Astrocyte of the cerebellum (primary cell): ENCODE measurements around the gene PCDH9.

Experiments used
- DNase-seq: peaks from one replicate; pipeline ENCODE4 v3.0.0-alpha.2; 2011; ENCODE audit warnings: low read depth
- H3K4me3 ChIP-seq: 2 replicates; pipeline ENCODE4 v1.5.1; 2011; ENCODE audit warnings: mild to moderate bottlenecking, low read depth, low read length, moderate library complexity
- in situ Hi-C: cut with HindIII; loops from 2 replicates; pipeline ENCODE4 v1.10.0; 2017; ENCODE audit warnings: low sequenced_read_pairs
- TF ChIP-seq, protein P1 (sequence below): IDR thresholded peaks from 2 replicates; pipeline ENCODE4 v1.5.1; 2012; ENCODE audit warnings: low read length, low read depth, moderate library complexity, mild to moderate bottlenecking; ENCODE audit errors: missing control alignments

PCDH9 gene

DNA sequence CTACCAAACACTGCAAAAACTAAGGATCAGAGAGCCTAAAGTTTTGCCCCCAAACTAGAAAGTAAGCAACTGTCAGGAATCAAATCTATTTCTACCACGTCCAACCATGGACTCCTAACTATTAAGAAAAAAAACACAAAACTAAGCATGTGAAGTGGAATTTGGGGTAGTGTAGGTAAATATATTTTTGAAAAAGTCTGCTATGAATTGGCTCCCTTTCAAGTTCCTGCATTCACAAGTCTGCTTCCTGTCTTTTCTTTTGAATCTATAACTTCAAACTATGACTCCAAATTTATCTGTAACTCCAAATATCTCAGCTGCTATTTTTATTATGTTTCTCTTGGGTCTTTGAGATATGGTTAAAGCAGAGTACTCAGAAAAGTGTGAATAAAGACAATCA is 47.0 kb downstream of the PCDH9 start:
- DNase-seq: no peak
- H3K4me3 ChIP-seq: no peak overlapping the region
- in situ Hi-C loops: no loop called here
- TF ChIP-seq, protein P1, sequence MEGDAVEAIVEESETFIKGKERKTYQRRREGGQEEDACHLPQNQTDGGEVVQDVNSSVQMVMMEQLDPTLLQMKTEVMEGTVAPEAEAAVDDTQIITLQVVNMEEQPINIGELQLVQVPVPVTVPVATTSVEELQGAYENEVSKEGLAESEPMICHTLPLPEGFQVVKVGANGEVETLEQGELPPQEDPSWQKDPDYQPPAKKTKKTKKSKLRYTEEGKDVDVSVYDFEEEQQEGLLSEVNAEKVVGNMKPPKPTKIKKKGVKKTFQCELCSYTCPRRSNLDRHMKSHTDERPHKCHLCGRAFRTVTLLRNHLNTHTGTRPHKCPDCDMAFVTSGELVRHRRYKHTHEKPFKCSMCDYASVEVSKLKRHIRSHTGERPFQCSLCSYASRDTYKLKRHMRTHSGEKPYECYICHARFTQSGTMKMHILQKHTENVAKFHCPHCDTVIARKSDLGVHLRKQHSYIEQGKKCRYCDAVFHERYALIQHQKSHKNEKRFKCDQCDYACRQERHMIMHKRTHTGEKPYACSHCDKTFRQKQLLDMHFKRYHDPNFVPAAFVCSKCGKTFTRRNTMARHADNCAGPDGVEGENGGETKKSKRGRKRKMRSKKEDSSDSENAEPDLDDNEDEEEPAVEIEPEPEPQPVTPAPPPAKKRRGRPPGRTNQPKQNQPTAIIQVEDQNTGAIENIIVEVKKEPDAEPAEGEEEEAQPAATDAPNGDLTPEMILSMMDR: no peak

DNA sequence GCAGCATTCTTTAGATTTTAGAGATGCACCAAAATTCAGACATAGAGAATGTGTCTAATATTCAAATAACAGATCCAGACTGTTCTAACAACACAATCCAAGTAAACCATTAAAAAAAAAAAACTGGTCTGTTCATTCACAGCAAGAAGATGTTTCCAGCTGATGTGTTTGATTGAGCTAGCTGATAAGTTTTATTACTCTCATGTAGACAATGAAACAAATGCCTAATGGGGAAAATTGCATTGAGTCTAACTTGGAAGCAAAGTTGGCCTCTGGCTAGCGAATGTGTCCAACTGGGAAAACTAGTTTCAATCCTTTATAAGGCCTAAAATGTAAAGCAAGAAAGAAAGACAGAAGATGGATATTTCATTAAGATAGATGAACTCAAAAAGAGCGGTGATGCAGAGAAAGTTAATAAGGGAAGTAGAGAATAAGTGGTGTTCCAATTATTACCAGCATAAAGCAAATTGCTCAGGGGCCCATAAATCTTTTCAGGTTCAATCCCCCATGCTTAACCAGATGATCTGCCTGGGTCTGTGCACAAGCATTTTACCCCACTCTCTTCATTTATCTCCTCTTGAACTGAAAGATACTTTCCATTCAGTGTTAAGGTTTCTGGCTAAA is 54.2 kb downstream of the PCDH9 start:
- TF ChIP-seq, protein P1: no peak
- DNase-seq: no peak
- in situ Hi-C loops: no loop called here
- no peak overlapping the region for H3K4me3 ChIP-seq

DNA sequence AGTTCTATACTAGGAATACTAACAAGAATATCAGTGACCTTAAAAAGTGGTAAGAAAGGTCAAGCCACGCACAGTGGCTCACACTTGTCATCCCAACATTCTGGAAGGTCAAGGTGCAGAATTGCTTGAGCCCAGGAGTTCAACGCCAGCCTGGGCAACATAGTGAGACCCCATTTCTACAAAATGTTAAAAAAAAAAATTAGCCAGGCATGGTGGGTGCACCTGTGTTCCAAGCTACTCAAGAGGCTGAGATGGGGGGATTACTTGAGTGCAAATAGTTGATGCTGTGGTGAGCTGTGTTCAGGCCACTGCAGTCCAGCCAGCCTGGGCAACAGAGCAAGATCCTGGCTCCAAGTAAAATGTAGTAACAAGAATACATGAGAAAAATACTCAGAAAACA is 61.8 kb downstream of the PCDH9 start:
- TF ChIP-seq, protein P1: no peak
- no peak overlapping the region for H3K4me3 ChIP-seq
- no peak for DNase-seq
- in situ Hi-C loops: no loop called here

DNA sequence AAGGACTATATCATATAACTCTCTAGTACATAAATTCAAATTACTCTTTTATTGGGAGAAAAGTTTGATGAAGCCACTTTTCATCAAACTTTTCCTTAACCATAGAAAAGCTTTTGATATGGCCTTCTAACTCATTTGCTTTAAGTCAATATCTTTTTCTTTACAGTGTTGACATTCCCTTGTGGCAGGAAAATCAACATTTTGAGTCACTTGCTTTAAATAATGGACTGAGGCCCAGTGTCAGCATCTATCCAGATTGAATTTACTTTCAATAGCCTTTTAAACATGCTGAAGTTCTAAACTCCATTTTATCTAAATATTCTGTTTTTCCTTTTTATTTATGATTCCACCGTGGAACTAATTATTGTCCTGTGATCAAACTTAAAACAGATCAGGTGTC is 62.7 kb downstream of the PCDH9 start:
- H3K4me3 ChIP-seq: no peak overlapping the region
- in situ Hi-C loops: no loop called here
- TF ChIP-seq, protein P1: no peak
- DNase-seq: no peak

DNA sequence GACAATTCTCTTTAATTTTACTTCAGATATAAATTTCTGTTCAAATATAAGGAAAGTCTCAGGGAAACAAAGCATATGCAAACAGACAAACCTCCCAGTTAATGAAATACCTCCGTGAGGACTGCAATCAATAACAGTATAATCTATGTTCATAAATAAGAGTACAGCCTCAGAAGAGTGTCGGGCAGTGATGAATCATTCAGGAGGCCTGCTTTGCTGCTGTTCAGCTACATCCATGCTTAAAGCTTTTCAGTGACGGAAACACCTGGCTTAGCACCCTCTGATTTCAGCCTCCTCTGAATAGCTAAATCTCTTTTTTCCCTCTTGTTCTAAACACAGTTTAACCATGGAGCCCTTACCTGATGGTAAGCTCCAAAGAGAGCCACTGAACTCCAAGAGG is 69.0 kb downstream of the PCDH9 start:
- TF ChIP-seq, protein P1: no peak
- no peak for DNase-seq
- no peak overlapping the region for H3K4me3 ChIP-seq
- in situ Hi-C loops: no loop called here

DNA sequence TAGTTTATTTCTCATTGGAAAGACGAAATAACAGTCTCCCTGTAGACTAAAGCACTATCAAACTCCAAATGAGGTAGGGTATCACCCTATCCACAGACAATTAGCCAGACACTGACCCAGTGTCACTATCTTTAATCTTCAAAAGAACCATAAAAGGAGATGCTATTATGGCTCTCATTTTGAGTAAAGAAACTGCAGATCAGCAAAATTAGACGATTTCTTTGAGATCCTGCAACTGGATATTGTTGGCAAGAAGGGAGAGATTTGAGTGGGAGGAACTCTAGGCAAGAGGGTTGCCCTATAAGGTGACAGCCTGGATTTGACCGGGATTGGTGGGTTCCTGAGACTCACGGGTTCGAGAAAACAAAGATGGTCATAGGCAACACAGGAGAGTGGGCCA is 71.2 kb downstream of the PCDH9 start:
- in situ Hi-C loops: no loop called here
- TF ChIP-seq, protein P1: no peak
- DNase-seq: no peak
- H3K4me3 ChIP-seq: no peak overlapping the region

DNA sequence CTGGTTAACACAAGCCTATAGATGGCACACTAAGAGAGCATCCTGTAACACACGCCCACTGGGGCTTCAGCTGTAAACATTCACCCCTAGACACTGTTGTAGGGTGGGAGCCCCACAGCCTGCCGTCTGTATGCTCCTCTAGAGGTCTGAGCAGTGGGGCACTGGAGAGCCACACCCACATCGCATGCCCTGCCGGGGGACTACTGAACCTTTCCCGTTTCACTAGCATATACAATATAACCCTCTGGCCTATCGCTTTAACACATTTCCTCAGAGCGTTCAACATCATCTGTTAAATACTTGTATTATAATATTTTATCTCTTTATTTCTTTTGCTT is 73.4 kb downstream of the PCDH9 start:
- H3K4me3 ChIP-seq: no peak overlapping the region
- in situ Hi-C loops: no loop called here
- no peak for DNase-seq
- TF ChIP-seq, protein P1: no peak
